OCI-LY3 (cell line): ENCODE measurements around the gene USP20.

ENCODE experiments used
- CTCF ChIP-seq: fragments of 200-600, 300-600 bp; sonication (generic); IDR thresholded peaks from 2 replicates; pipeline ENCODE4 v1.5.1; 2014; ENCODE audit warnings: antibody characterized with exemption, low read length, low read depth
- EZH2phosphoT487 ChIP-seq: fragments of 200-600 bp; shearing (Covaris generic); IDR thresholded peaks from 2 replicates; pipeline ENCODE4 v1.6.1; 2018; ENCODE audit warnings: antibody characterized with exemption, mixed run types, low read depth

DNA sequence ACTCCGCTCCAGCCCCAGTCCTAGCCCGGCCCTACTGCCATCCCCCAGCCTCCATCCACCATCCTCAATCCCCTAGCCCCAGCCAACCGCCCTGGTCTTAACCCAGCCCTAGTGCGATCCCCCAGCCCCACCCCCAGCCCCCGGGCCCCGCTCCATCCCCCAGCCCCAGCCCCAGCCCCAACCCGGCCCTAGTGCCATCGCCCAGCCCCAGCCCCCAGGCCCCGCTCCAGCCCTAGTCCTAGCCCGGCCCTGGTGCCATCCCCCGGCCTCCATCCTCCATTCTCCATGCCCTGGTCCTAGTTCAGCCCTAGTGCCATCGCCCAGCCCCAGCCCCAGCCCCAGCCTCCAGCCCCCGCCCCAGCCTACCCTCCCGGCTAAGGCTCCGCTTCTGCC lies 11.7 kb upstream of the USP20 start:
- TF ChIP-seq CTCF, result no peak
- no peak for TF ChIP-seq EZH2phosphoT487
